HG02763 (cell line): ENCODE data around the gene TPSG1.

Experiments used
- ATAC-seq: cut with Tn5 transposase; IDR thresholded peaks from one replicate; pipeline ENCODE4 v1.9.1; 2021; ENCODE audit warnings: mild to moderate bottlenecking, moderate library complexity; ENCODE audit not compliant: unreplicated experiment

The TPSG1 gene

GRCh38 chr16:1181404-1182315, 43.4 kb downstream of the TPSG1 start:
- no peak for ATAC-seq

GRCh38 chr16:1180549-1181403, 44.3 kb downstream of the TPSG1 start:
- no peak for ATAC-seq

GRCh38 chr16:1178295-1178910, 46.7 kb downstream of the TPSG1 start:
- ATAC-seq: no peak

- ATAC-seq: no peak
Observed at GRCh38 chr16:1177750-1178149, 47.3 kb downstream of the TPSG1 start.

GRCh38 chr16:1177053-1177452, 48.0 kb downstream of the TPSG1 start:
- no peak for ATAC-seq

- ATAC-seq: no peak
Observed at GRCh38 chr16:1176280-1176897, 48.7 kb downstream of the TPSG1 start.

- ATAC-seq: no peak
Observed at GRCh38 chr16:1175566-1176279, 49.3 kb downstream of the TPSG1 start.

- no peak for ATAC-seq
Observed at GRCh38 chr16:1174477-1175357, 50.4 kb downstream of the TPSG1 start.

- ATAC-seq: no peak
Observed at GRCh38 chr16:1173788-1174451, 51.1 kb downstream of the TPSG1 start.

- ATAC-seq: no peak
Observed at GRCh38 chr16:1172651-1173050, 52.4 kb downstream of the TPSG1 start.

- ATAC-seq: no peak
Observed at GRCh38 chr16:1171854-1172428, 53.1 kb downstream of the TPSG1 start.
